ENCODE results near the gene RNF4.
A peak's percentile ranks its signal among the peaks of the same experiment; 100 is the strongest.
"Not testable (repeated sequence)": the region's sequence is repeated elsewhere in the genome, so short reads cannot be mapped to it uniquely, and the experiment has no call there.

RNF4 gene

DNA sequence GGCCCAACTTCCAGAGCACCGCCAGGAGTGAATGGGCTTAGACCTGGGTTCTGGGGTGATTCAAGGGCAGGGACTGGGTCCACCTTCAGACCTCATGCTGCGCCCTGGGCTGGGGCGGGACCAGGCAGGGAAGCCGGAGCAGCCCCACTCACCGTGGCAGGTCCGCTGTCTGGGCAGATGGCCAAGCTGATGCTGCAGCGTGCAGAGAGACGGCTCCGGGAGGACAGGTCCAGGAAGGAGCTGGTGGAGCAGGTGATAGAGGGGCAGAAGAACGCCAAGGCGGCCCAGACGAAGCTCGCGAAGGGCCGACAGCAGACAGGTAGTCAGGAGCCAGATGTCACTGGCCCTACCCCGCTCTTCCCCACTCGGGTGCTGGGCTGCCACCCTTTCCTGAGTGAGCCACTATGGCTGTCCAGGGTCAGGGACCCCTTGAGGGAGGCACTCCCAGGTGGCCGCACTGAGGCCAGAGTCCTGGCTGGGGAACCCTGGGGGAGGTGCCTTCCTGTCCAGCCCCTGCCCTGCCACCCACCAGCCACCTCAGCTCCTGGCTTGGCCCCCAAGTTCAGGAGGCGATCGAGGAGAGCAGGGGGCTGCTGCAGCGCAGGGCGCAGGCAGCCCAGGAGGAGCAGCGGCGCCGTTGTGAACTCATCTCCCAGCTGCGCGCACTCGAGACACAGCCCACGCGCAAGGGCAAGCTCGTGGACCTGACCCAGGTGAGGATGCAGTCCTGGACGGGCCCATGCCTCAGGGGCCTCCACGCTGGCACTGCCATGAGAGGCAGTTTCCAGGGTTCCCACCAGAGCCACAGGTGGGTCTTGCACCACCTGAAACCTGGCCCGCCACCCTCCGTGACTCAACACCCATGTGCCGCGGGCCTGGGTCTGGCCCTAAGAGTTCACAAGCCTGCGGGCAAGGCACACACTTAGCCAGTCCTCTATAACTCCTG is 10.1 kb upstream of the RNF4 start:
- no peak for DNase-seq (ENCODE audit: low read depth)

DNA sequence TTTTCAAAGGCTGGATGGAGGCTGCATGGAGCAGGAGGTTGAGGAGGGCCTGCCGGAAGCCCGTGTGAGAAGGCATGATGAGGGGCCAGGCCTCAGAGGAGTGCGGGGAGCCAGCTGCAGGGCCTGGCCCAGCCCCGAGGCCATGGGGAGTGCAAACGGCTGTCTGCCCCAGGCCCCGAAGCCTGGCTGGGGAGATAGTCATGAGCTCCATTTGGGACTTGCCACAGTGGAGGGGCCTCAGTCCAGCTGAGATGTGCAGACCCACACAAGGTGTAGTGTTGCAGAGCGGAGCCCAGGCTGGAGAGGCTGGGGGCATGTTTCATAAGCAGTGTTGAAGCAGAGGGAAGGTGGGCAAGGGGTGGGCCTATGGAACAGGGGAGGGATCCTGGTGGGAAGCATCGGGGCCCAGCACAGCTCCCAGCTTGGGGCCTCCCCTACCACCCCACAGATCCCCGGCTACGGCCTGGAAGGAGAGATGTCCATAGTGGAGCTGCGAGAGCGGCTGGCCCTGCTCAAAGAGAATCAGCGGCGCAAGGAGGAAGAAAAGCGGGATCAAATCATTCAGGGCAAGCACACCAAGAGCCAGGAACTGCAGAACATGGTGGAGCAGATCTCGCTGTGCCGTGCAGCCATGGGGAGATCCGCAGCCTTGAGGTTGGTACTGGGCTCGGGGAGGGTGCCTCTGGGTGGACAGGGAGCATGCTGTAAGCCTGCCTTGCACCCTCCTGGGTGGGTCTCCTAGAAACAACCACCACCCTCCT is 9.1 kb upstream of the RNF4 start:
- no peak for DNase-seq (ENCODE audit: low read depth)

DNA sequence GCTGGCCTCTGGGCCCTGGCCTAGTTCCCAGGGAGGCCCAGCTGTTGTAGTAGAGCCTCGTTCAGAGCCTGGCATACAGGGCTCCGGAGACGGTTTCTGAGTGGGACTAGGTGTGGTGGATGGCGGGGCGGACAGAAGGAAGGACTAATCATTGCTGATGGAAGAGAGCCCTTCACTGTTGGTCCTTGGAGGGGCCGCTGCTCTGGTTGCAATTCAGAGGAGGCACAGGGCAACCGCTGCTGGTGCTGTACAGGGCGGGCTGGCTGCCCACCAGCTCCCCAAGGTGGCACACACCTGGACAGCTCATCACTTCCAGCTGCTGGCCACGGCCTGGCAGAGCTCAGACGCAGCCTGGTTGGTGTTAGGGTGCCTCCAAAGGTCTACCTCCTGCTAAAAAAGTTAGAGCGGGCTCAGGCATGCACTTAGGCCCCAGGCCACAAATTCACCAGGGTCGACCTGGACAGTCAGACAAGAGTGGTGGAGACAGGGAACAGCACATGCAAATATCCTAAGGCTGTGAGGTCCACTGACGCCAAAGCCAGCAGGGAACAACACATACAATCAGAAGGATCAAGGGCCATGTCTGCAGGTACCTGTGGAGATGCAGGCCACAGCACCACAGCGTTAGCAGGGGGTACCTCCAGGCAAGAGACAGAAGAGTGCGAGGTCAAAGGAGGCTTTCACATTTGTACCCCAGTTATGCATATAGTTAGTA is 7.5 kb upstream of the RNF4 start:
- no peak for DNase-seq (ENCODE audit: low read depth)

DNA sequence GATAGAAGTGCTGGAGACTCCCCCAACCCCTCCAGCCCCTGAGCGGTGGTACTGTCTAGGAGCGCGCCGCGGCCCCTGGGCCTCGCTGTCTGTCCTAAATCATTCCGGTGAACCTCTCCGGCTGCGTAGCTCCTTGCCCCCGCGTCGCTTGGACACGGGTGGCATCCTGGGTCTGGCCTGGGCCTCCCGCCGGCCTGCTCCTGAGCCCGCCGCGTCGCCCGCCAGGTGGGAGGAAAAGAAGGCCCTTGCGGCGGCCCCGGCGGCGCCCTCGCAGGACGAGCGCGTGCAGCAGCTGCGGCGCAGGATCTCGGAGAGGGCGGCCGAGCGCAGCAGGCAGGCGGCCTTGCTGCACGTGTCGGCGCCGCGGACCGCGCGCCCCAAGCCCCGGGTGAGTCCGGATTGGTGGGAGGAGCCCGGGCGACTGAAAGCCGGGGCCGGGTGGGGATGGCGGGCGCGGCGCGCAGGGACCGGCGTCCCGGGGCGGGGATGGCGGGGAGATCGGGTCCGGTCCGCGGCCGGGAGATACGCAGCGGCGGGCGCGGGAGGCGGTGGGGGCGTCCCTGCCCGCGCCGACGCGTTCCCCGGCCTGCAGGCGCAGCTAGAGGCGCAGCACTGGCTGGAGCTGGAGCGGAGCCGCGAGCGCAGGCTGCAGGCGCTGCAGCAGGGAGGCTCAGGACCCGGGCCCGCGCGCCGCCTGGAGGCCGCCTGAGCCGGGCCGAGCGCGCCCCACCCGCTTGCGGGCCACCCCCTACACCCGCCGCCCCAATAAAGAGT is 6.5 kb upstream of the RNF4 start:
- DNase-seq (ENCODE audit: low read depth) = peak; percentile 58

DNA sequence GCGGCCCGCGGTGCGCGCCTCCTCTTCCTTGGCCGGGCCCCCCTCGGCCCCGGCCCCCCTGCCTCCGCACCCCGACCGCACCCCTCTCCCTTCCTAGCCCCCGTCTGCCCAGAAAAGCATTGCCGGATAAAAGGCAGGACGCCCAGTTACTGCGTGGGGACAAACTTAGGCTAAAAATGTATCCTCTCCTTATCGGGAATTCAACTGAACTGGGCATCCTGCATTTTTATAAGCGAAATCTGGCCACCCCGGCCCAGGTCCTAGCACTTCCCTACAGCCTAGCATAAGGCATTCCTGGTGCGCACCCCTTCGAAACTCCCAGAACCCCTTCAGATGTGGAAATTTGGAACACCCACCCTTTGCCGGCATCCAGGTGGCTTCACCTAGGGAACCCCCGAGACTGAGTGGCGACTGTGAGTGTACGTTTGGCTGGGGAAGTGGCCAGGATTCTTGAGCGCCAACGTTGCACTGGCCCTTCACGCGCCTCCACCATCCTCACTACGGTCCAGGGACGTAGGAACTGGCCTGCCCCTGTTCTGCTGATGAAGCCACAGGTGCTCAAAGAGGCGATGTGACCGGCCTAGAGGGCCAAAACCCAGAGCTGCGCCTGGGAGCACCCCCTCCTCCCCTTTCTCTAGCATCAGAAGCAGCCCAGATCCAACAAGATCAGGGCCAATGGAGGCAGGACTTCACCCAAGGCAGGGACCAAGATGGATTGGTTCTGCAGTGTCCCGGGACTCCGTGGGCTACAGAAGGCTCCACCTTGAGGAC is 5.7 kb upstream of the RNF4 start:
- no peak for DNase-seq (ENCODE audit: low read depth)

DNA sequence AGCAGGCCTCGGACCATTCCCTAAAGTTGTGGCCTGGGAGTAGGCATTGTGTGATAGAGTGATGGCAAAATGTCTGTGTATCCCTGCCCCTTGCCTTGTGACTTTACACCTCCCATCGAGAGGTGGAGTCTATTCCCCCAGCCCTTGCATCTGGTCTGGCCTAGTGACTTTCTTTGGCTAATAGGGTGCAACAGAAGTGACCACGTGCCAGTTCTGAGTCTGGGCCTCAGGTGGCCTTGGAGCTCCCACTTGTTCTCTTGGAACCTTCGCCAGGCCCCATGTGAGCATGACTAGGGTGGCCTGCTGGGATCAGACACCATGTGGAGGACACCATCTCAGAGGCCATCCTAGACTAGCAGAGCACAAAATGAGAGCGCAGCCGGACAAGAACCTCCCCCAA is 3.9 kb upstream of the RNF4 start:
- no peak for DNase-seq (ENCODE audit: low read depth)

DNA sequence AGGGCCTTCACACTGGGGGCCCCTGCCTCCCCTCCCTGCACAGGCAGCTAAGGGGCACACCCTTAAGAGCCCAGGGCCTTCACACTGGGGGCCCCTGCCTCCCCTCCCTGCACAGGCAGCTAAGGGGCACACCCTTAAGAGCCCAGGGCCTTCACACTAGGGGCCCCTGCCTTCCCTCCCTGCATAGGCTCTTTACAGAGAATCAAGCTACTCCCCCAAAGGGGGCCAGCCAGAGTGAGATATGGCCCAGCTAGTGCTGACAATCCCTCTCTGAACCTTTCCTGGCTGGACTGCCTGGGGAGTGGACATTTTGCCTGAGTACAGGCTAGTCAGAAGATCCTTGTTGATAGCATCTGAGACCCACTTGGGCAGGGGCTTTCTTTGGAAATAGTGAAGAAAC is 3.4 kb upstream of the RNF4 start:
- DNase-seq (ENCODE audit: low read depth) = not testable (repeated sequence)

DNA sequence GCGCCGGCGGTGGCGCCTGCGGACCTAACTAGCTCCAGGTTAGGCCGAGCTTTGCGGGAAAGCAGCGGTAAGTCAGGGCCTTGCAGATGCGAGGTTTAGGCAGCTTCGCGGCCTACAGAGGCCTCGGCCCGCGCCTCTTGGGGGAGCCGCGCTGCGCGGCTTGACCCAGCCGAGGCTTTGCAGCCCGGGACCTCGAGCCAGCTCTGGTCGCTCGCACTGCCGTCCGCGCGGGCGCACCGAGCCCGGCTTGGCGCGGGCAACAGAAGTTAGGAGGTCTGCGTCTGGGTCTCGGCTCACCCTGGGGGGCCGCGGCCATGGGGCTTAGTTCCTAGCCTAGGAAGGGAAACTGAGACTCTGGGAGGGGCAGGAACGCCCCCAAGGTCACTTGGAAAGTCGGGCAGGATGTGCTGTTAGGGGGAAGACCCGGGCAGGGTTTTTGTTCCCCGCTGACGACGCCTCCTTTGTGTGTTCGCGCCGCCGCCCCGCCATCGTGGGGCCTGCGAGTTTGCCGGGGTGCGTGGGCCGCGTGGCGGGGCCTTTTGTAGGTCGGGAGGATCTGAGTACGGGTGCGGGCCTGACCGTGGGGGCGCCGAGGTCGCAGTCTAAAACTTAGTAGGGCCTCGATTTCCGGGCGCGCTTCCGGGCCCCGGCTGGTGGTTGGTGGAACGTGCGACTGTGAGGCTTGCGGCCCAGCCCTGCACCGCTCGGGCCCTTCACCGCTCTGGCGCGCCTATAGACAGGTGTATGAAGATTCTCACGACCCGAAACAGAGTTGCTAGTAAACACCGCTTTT is 482 bp downstream of the RNF4 start:
- DNase-seq (ENCODE audit: low read depth) = peak; percentile 60

DNA sequence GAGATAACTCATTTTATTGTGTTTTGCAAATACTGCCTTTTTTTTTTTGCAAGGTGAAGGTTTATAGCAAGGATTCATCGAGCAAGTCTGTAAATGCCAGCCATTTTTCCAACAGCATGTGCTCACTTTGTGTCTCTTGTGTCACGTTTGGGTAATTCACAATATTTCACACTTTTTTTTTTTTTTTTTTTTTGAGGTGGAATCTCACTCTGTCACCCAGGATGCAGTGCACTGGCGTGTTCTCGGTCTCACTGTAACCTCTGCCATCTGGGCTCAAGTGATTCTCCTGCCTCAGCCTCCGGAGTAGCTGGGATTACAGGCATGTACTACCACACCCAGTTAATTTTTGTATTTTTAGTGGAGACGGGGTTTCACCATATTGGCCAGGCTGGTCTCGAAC is 1.9 kb downstream of the RNF4 start:
- DNase-seq (ENCODE audit: low read depth) = no peak

DNA sequence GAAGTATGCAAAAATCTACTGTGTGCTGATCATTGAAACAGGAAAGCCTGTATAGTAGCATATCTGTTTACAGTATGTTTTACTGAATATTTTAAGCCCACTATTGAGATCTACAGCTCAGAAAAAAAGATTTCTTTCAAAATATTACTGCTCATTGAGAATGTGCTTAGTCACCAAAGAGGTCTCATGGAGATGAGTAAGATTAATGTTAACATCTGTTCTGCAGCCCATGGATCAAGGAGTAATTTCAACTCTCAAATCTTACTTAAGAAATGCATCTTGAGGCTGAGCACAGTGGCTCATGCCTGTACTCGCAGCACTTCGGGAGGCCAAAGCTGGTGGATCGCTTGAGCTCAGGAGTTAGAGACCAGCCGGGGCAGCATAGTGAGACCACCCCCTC is 3.3 kb downstream of the RNF4 start:
- DNase-seq (ENCODE audit: low read depth) = no peak

DNA sequence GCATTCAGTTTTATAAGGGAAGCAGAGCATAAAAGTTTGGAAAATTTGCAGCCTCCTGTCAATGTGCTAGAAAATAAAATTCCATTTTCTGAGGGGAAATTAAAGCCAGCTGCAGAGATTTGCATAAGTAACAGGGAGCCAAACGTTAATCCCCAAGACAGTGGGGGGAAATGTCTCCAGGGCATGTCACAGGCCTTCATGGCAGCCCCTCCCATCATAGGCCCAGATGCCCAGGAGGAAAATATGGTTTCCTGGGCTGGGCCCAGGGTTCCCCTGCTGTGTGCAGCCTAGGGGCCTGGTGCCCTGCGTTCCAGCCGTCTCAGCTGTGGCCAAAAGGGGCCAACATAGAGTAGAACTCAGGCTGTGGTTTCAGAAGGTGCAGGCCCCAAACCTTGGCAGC is 9.3 kb downstream of the RNF4 start:
- DNase-seq (ENCODE audit: low read depth) = no peak

DNA sequence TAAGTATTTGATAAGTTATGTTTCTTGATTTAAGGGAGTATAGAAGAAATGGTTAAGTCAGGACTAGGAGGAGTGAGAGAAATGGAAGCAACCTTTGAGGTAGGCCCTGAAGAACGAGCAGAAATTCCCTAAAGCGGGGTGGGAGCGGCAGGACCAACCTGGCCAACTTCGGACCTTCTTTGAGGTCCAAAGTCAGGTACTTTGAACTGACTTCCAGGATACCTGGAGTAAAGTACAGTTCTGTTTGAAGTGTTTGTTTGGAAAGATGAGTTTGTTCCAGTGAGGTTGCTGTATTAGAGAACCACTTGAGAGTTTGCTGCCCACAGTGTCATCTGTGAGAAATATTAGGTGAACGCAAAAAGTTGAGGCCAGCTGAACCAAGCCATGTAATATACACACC is 11.7 kb downstream of the RNF4 start:
- no peak for DNase-seq (ENCODE audit: low read depth)

DNA sequence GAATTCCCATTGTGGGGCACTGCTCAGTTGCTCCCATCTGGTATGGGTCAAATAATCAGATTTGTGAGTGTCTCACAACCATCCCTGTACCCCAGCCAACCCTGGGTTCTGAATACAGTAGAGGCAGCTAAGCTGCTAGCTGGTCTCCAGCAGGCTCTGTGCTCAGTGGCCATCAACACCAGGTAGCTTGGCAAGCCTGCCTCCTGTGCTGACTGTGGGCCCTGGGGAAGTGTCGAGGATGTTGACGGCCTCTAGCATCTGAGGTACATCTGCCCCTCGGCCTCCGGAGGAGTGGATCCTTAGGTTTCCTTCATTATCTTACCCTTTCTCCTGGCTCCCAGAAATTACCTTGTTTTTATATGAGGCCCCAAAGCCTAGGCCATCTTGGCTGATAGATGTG is 13.3 kb downstream of the RNF4 start:
- no peak for DNase-seq (ENCODE audit: low read depth)

DNA sequence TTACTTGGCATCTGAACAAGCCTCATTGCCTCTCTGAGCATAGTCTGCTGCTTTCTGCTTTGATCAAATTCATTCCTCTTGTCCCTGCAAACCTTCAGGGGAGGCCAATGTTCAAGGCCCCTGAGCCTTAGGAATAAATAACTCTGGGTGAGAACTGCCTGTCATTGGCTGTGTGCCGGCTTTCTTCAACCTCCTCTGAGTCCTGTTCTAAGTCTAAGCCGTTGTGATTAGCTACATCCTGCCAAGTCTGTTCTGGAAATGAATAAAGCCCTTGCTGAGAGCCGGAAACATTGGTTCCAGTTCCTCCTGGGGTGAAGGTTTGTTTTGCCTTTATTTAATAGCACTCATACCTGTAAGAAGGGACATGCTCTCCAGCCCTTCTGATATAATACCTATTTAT is 13.8 kb downstream of the RNF4 start:
- DNase-seq (ENCODE audit: low read depth) = no peak

DNA sequence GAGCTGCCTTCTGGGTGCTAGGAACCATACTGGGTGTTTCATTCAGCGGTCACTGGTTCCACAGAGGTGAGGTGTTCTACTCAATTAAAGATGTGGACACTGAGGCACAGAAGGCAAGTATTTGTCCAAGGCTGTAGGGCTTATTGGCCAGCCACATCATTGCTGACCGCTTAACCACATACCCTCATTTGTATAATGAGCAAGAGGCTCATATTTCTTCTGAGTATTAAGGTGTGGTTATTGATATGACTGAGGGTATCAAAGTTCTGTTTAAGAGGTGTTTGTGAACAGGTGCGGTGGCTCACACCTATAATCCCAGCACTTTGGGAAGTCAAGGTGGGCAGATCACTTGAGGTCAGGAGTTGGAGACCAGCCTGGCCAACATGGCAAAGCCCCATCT is 14.3 kb downstream of the RNF4 start:
- DNase-seq (ENCODE audit: low read depth) = no peak

DNA sequence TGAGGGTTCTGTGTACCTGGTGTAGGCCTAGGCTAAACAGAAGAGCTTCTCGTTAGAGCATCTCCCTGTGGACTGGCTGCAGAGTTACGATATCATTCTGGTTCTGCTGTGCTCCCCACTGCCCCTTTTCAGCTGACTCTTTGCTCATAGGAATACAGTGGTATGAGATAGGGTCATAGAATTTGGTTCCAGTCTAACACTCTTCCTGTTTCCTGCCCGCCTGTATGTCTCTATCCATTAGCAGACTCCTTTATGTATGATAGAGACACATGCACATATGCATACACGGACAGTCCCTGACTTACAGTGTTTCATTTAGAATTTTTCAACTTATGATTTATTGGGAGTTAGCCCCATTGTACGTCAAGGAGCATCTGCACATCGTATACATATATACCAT is 15.3 kb downstream of the RNF4 start:
- DNase-seq (ENCODE audit: low read depth) = no peak

DNA sequence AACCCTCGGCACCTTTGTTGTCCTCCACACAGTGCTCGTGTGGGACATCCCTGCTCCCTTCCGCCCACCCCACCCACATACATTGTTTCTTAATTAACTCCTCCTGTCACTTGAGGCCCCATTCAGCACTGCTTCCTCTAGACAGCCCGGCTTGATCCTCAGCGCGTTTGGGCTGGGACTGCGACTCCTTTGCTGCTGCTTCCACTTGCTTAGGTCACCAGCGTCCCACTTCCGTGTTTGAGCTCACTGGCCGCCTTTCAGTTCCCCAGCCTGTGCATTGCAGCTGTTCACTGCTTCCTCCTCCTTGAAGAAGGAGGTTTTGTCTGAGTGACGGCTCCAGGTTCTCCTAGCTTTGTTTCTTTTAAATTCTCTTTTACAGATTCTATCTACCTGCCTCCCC is 16.1 kb downstream of the RNF4 start:
- peak; percentile 51 for DNase-seq (ENCODE audit: low read depth)

DNA sequence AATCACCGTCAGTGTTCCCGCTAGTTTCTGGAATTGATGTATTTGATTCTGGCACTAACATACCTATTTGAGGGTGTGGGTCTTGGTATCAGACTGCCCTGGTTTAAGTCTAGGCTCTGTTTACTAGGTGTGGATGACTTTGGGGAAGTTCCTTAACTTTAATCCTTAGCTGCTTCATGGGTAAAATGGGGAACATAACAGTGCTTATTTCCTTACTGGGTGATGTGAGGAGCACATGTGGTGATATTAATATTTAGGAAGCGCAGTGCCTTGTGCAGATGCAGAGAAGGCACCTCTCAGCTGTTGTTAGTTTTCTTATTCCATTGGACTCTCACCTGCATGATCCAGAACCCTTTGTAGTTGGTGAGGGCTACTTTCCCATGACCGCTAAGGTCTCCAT is 17.1 kb downstream of the RNF4 start:
- no peak for DNase-seq (ENCODE audit: low read depth)

DNA sequence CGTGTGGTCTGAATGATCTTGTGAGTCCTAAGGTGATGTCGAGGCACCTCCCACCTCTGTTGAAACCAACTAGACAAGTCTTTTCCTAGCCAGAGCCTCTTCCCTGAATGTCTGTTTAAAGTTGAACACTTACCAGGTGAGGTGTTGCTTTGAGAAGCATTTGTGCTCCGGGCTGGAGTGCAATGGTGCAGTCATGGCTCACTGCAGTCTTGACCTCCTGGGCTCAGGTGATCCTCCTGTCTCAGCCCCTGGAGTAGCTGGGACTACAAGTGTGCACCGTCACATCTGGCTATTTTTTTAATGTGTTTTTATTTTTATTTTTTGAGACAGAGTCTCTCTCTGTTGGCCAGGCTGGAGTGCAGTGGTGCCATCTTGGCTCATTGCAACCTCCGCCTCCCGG is 18.1 kb downstream of the RNF4 start:
- DNase-seq (ENCODE audit: low read depth) = no peak

DNA sequence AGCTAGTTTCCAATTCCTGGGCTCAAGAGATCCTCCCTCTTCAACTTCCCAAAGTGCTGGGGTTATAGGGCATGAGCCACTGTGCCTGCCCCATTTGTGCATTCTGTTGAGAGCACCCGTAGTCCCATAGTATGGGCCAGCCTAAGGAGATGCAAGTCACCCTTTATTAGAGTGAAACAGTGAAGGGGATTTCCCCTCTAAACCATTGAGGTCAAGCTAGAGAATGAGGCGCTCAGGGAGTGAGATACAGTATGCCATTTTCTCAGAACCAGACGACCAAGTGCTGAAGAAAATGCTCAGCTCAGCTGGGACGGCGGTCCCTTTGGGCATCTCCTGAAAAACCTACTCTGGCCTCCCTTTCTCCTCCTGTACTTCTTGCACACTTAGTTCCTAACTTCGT is 18.7 kb downstream of the RNF4 start:
- no peak for DNase-seq (ENCODE audit: low read depth)

Data from activated T-cell treated with anti-CD3 and anti-CD28 coated beads for 1 hour (primary cell).